ENCODE results near the gene CSK. TPM values are rescaled to one million over a fixed set of nuclear protein-coding genes. Genes with fewer than 3 reads are reported as not detected.

The CSK gene
- total and polyA plus RNA-seq, 2 experiments from 2014 or later, result 13.6 to 27.5 TPM

DNA sequence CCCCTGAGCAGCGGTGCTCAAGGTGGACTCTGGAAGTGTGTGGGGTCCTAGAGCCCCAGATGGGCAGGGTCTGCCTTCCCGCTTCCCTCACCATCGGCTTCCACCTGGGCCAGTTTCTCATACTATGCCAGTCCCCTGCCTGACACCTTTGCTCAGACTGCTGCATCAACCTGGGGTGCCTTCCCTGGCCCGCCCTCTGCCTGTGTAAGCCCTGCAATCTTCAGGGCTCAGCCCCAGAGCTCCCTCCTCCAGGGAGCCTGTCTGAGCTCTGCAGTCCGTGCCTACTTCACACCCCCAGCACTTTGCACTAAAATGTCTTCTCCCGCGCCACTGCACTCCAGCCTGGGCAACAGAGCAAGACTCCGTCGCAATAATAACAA lies 13.1 kb downstream of the CSK start (continued):
- TF ChIP-seq POLR2AphosphoS5 (IDR thresholded peaks at IDR 0.05; ENCODE audit: low read depth) (no peak), EZH2phosphoT487 (IDR thresholded peaks at IDR 0.05; ENCODE audit: unreplicated experiment) (no peak), CREB1 (CRISPR knock-in tag; IDR thresholded peaks at IDR 0.05; ENCODE audit: low read depth) (no peak), JUNB (IDR thresholded peaks at IDR 0.05; ENCODE audit: unreplicated experiment) (no peak), STAT1 (IDR thresholded peaks at IDR 0.05; ENCODE audit: unreplicated experiment) (no peak), ZNF331 (CRISPR knock-in tag; IDR thresholded peaks at IDR 0.05; ENCODE audit: low read depth) (no peak)
- TF ChIP-seq, protein P1, sequence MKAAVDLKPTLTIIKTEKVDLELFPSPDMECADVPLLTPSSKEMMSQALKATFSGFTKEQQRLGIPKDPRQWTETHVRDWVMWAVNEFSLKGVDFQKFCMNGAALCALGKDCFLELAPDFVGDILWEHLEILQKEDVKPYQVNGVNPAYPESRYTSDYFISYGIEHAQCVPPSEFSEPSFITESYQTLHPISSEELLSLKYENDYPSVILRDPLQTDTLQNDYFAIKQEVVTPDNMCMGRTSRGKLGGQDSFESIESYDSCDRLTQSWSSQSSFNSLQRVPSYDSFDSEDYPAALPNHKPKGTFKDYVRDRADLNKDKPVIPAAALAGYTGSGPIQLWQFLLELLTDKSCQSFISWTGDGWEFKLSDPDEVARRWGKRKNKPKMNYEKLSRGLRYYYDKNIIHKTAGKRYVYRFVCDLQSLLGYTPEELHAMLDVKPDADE (IDR thresholded peaks at IDR 0.05), result no peak

DNA sequence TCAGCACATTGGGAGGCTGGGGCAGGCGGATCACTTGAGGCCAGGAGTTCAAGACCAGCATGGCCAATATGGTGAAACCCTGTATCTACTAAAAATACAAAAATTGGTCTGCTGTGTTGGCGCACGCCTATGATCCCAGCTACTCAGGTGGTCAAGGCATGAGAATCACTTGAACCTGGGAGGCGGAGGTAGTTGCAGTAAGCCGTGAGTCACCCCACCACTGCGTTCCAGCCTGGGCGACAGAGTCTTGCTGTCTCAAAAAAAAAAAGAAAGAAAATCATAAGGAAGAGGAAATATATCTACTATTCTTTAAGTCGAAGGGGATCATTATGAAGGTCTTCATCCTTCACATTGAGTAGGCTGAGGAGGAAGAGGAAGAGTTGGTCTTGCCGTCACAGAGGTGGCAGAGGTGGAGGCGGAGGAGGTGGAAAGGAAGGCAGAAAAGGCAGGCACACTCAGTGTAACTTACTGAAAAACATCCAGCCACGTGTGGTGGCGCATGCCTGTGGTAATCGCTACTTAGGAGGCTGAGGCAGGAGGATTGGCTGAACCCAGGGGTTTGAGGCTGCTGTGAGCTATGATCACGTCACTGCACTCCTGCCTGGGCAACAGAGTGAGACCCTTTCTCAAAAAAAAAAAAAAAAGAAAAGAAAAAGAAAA lies 14.2 kb downstream of the CSK start:
- H3K4me2 ChIP-seq, result no peak overlapping the region
- Mint-ChIP-seq H3K9me3 (no peaks in the 10 kb centered on the region), H3K4me1 (peaks cover 14% of the 10 kb centered on the region), H3K27ac (no peak overlapping the region), H3K36me3 (ENCODE audit: low read depth) (0 out of 3 replicates have a peak, but pooled peaks cover 2% of the 10 kb centered on the region), H3K27me3 (ENCODE audit: insufficient read depth, low read depth, poor library complexity) (peaks cover 10% of the 10 kb centered on the region), H3K4me3 (no peak overlapping the region)
- no peaks in the 10 kb centered on the region for H3K27me3 ChIP-seq (ENCODE audit: insufficient read depth)
- H3F3A ChIP-seq (replicated peaks; ENCODE audit: low read depth), result no peaks in the 10 kb centered on the region
- no peak overlapping the region for H2AFZ ChIP-seq
- H3K4me1 ChIP-seq (ENCODE audit: insufficient read depth), result peaks cover 3% of the 10 kb centered on the region; the same call in 1 of the 2 replicates
- no peak overlapping the region for H3K27ac ChIP-seq (ENCODE audit: low read depth)
- no peaks in the 10 kb centered on the region for H3K9me2 ChIP-seq (ENCODE audit: insufficient read depth)
- DNase-seq (ENCODE audit: low spot score) (no peak), ATAC-seq (no peak)
- no peaks in the 10 kb centered on the region; the same call in 1 of the 2 replicates for H3K36me3 ChIP-seq (ENCODE audit: insufficient read depth)
- peaks cover 19% of the 10 kb centered on the region for H4K20me1 ChIP-seq (replicated peaks; ENCODE audit: insufficient read depth)
- no peak overlapping the region for H3K4me3 ChIP-seq
- peaks cover 6% of the 10 kb centered on the region; the same call in 1 of the 2 replicates for H3K79me2 ChIP-seq (replicated peaks; ENCODE audit: insufficient read depth)
- TF ChIP-seq, protein P2, sequence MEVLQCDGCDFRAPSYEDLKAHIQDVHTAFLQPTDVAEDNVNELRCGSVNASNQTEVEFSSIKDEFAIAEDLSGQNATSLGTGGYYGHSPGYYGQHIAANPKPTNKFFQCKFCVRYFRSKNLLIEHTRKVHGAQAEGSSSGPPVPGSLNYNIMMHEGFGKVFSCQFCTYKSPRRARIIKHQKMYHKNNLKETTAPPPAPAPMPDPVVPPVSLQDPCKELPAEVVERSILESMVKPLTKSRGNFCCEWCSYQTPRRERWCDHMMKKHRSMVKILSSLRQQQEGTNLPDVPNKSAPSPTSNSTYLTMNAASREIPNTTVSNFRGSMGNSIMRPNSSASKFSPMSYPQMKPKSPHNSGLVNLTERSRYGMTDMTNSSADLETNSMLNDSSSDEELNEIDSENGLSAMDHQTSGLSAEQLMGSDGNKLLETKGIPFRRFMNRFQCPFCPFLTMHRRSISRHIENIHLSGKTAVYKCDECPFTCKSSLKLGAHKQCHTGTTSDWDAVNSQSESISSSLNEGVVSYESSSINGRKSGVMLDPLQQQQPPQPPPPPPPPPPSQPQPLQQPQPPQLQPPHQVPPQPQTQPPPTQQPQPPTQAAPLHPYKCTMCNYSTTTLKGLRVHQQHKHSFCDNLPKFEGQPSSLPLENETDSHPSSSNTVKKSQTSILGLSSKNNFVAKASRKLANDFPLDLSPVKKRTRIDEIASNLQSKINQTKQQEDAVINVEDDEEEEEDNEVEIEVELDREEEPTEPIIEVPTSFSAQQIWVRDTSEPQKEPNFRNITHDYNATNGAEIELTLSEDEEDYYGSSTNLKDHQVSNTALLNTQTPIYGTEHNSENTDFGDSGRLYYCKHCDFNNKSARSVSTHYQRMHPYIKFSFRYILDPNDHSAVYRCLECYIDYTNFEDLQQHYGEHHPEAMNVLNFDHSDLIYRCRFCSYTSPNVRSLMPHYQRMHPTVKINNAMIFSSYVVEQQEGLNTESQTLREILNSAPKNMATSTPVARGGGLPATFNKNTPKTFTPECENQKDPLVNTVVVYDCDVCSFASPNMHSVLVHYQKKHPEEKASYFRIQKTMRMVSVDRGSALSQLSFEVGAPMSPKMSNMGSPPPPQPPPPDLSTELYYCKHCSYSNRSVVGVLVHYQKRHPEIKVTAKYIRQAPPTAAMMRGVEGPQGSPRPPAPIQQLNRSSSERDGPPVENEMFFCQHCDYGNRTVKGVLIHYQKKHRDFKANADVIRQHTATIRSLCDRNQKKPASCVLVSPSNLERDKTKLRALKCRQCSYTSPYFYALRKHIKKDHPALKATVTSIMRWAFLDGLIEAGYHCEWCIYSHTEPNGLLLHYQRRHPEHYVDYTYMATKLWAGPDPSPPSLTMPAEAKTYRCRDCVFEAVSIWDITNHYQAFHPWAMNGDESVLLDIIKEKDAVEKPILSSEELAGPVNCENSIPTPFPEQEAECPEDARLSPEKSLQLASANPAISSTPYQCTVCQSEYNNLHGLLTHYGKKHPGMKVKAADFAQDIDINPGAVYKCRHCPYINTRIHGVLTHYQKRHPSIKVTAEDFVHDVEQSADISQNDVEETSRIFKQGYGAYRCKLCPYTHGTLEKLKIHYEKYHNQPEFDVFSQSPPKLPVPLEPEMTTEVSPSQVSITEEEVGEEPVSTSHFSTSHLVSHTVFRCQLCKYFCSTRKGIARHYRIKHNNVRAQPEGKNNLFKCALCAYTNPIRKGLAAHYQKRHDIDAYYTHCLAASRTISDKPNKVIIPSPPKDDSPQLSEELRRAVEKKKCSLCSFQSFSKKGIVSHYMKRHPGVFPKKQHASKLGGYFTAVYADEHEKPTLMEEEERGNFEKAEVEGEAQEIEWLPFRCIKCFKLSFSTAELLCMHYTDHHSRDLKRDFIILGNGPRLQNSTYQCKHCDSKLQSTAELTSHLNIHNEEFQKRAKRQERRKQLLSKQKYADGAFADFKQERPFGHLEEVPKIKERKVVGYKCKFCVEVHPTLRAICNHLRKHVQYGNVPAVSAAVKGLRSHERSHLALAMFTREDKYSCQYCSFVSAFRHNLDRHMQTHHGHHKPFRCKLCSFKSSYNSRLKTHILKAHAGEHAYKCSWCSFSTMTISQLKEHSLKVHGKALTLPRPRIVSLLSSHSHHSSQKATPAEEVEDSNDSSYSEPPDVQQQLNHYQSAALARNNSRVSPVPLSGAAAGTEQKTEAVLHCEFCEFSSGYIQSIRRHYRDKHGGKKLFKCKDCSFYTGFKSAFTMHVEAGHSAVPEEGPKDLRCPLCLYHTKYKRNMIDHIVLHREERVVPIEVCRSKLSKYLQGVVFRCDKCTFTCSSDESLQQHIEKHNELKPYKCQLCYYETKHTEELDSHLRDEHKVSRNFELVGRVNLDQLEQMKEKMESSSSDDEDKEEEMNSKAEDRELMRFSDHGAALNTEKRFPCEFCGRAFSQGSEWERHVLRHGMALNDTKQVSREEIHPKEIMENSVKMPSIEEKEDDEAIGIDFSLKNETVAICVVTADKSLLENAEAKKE (CRISPR knock-in tag; IDR thresholded peaks at IDR 0.05), result no peak
- no peak for TF ChIP-seq ZNF331 (CRISPR knock-in tag; IDR thresholded peaks at IDR 0.05; ENCODE audit: low read depth)
- TF ChIP-seq JUNB (IDR thresholded peaks at IDR 0.05; ENCODE audit: unreplicated experiment), result no peak
- TF ChIP-seq, protein P3, sequence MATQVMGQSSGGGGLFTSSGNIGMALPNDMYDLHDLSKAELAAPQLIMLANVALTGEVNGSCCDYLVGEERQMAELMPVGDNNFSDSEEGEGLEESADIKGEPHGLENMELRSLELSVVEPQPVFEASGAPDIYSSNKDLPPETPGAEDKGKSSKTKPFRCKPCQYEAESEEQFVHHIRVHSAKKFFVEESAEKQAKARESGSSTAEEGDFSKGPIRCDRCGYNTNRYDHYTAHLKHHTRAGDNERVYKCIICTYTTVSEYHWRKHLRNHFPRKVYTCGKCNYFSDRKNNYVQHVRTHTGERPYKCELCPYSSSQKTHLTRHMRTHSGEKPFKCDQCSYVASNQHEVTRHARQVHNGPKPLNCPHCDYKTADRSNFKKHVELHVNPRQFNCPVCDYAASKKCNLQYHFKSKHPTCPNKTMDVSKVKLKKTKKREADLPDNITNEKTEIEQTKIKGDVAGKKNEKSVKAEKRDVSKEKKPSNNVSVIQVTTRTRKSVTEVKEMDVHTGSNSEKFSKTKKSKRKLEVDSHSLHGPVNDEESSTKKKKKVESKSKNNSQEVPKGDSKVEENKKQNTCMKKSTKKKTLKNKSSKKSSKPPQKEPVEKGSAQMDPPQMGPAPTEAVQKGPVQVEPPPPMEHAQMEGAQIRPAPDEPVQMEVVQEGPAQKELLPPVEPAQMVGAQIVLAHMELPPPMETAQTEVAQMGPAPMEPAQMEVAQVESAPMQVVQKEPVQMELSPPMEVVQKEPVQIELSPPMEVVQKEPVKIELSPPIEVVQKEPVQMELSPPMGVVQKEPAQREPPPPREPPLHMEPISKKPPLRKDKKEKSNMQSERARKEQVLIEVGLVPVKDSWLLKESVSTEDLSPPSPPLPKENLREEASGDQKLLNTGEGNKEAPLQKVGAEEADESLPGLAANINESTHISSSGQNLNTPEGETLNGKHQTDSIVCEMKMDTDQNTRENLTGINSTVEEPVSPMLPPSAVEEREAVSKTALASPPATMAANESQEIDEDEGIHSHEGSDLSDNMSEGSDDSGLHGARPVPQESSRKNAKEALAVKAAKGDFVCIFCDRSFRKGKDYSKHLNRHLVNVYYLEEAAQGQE (IDR thresholded peaks at IDR 0.05; ENCODE audit: unreplicated experiment), result no peak
- TF ChIP-seq POLR2AphosphoS5 (IDR thresholded peaks at IDR 0.05; ENCODE audit: low read depth), result no peak
- no peak for TF ChIP-seq EZH2phosphoT487 (IDR thresholded peaks at IDR 0.05; ENCODE audit: unreplicated experiment)
- no peak for TF ChIP-seq EZH2 (IDR thresholded peaks at IDR 0.05; ENCODE audit: low read depth, unreplicated experiment)
- TF ChIP-seq, protein P4, sequence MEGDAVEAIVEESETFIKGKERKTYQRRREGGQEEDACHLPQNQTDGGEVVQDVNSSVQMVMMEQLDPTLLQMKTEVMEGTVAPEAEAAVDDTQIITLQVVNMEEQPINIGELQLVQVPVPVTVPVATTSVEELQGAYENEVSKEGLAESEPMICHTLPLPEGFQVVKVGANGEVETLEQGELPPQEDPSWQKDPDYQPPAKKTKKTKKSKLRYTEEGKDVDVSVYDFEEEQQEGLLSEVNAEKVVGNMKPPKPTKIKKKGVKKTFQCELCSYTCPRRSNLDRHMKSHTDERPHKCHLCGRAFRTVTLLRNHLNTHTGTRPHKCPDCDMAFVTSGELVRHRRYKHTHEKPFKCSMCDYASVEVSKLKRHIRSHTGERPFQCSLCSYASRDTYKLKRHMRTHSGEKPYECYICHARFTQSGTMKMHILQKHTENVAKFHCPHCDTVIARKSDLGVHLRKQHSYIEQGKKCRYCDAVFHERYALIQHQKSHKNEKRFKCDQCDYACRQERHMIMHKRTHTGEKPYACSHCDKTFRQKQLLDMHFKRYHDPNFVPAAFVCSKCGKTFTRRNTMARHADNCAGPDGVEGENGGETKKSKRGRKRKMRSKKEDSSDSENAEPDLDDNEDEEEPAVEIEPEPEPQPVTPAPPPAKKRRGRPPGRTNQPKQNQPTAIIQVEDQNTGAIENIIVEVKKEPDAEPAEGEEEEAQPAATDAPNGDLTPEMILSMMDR (conservative IDR thresholded peaks at IDR 0.05; ENCODE audit: low read depth in 2 of 2), result no peak
- no peak for TF ChIP-seq NANOG (IDR thresholded peaks at IDR 0.05; ENCODE audit: borderline replicate concordance)

Measured in GM23338 (cell line).